ENCODE data around the gene CACNB1.

DNA sequence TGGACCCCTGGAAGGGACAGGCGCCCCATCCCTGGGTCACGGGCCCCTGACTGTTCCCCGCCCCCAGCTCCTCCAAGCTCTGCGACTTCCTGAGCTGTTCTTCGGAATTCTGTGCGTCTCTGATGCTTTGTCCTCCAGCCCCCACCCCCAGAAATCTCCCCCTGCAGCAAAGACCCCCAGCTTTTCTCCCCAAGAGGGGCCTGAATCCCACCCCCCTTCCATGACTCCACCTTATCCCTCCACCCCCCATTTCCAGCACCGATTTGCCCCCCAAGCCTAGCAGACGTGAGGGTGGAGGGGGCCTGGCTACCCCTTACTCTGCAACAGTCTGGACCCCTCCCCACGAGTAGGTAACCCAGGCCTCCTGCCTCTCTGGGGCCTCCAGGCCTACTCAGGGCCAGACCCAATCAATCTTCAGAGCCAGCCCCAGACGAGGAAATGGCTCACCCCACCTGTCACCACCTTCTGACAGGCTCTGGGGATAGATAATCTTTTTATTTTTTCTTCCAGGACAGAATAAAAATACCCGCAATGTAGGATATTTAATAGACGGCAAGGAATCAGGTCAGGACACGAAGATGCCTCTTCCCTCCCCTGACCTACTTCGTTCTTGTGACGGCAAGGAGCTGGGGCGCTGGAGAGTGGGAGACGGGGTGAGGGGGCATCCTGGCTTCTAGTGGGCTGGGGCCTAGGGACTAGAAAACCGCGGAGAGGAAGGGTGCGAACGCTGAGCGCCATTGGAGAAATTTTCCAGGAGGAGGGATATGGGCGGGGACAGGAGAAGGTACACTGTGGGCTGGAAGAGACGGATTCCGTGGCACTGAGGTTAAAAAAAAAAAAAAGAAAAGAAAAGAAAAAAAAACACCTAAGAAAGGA lies 45.3 kb downstream of the CACNB1 start:
- TF ChIP-seq, protein P1, sequence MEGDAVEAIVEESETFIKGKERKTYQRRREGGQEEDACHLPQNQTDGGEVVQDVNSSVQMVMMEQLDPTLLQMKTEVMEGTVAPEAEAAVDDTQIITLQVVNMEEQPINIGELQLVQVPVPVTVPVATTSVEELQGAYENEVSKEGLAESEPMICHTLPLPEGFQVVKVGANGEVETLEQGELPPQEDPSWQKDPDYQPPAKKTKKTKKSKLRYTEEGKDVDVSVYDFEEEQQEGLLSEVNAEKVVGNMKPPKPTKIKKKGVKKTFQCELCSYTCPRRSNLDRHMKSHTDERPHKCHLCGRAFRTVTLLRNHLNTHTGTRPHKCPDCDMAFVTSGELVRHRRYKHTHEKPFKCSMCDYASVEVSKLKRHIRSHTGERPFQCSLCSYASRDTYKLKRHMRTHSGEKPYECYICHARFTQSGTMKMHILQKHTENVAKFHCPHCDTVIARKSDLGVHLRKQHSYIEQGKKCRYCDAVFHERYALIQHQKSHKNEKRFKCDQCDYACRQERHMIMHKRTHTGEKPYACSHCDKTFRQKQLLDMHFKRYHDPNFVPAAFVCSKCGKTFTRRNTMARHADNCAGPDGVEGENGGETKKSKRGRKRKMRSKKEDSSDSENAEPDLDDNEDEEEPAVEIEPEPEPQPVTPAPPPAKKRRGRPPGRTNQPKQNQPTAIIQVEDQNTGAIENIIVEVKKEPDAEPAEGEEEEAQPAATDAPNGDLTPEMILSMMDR (IDR thresholded peaks at IDR 0.05) = no peak
- TF ChIP-seq ZFX (IDR thresholded peaks at IDR 0.05; ENCODE audit: borderline replicate concordance) = no peak

All from 22Rv1 (cell line).